HEK293 (cell line): ENCODE measurements around the gene TRAPPC4.

Source experiments
- CTCF ChIA-PET: fragments of 350-600 bp; formaldehyde crosslinking; extraction: SDS; loops from one replicate; lab custom pipeline; 2021; ENCODE audit warnings: antibody characterized with exemption; lab: Yijun Ruan, JAX
- POLR2A ChIA-PET: fragments of 300-600 bp; formaldehyde crosslinking; extraction: SDS; loops from one replicate; lab custom pipeline; 2020; ENCODE audit warnings: antibody characterized with exemption, inconsistent platforms; lab: Yijun Ruan, JAX
- H3K27ac ChIP-seq: fragments of 200-500 bp; sonication (Bioruptor generic); 2 replicates; pipeline ENCODE4 v1.5.1; 2014; ENCODE audit warnings: low read depth, low read length, control low read depth, inconsistent platforms; ENCODE audit errors: extremely low read depth
- H3K36me3 ChIP-seq, 2 experiments: fragments of 200-500 bp in 1 of 2; sonication (Bioruptor generic) in 1 of 2; 1 replicate in 1 of 2; 2 replicates in 1 of 2; pipeline ENCODE4 v1.5.1; 2014 to 2017; ENCODE audit warnings: inconsistent platforms in 2 of 2, low read length in 2 of 2; ENCODE audit not compliant: control insufficient read depth in 2 of 2, insufficient read depth in 1 of 2
- H3K4me1 ChIP-seq: fragments of 200-500 bp; sonication (Bioruptor generic); 2 replicates; pipeline ENCODE4 v1.5.1; 2014; ENCODE audit warnings: mild to moderate bottlenecking, low read length, inconsistent platforms; ENCODE audit not compliant: control insufficient read depth, insufficient read depth
- H3K4me3 ChIP-seq: 2 replicates; pipeline ENCODE4 v1.5.1; 2011; ENCODE audit warnings: low read depth, mild to moderate bottlenecking, control low read depth, low read length, moderate library complexity
- H3K9me3 ChIP-seq: fragments of 200-500 bp; sonication (Bioruptor generic); 2 replicates; pipeline ENCODE4 v1.5.1; 2014; ENCODE audit warnings: low read depth, low read length, inconsistent platforms; ENCODE audit not compliant: control insufficient read depth, insufficient read depth
- GFI1B ChIP-seq: fragments of 450-650 bp; formaldehyde crosslinking; IDR thresholded peaks from 2 replicates; pipeline ENCODE4 v1.5.1; 2016; ENCODE audit warnings: missing biosample characterization, missing genetic modification characterization
- KLF8 ChIP-seq: fragments of 450-650 bp; formaldehyde crosslinking; IDR thresholded peaks from 2 replicates; pipeline ENCODE4 v1.5.1; 2016; ENCODE audit warnings: missing biosample characterization, missing genetic modification characterization
- OSR2 ChIP-seq: fragments of 450-650 bp; formaldehyde crosslinking; IDR thresholded peaks from 2 replicates; pipeline ENCODE4 v1.5.1; 2016; ENCODE audit warnings: missing biosample characterization, missing genetic modification characterization
- PRDM1 ChIP-seq: fragments of 450-650 bp; formaldehyde crosslinking; IDR thresholded peaks from 2 replicates; pipeline ENCODE4; 2016; ENCODE audit warnings: missing biosample characterization, missing genetic modification characterization
- REPIN1 ChIP-seq: fragments of 450-650 bp; formaldehyde crosslinking; IDR thresholded peaks from 2 replicates; pipeline ENCODE4 v1.5.1; 2017; ENCODE audit warnings: missing biosample characterization, missing genetic modification characterization, low read depth
- ZBTB17 ChIP-seq: fragments of 450-650 bp; formaldehyde crosslinking; IDR thresholded peaks from 2 replicates; pipeline ENCODE4 v1.5.1; 2016; ENCODE audit warnings: missing biosample characterization, missing genetic modification characterization
- ZFP37 ChIP-seq: fragments of 450-650 bp; formaldehyde crosslinking; IDR thresholded peaks from 2 replicates; pipeline ENCODE4 v1.5.1; 2016; ENCODE audit warnings: missing biosample characterization, missing genetic modification characterization
- ZNF324 ChIP-seq: fragments of 450-650 bp; formaldehyde crosslinking; IDR thresholded peaks from 2 replicates; pipeline ENCODE4 v1.5.1; 2016; ENCODE audit warnings: missing biosample characterization, missing genetic modification characterization
- ZNF391 ChIP-seq: fragments of 450-650 bp; formaldehyde crosslinking; IDR thresholded peaks from 2 replicates; pipeline ENCODE4 v1.5.1; 2016; ENCODE audit warnings: low read depth, missing biosample characterization, missing genetic modification characterization, borderline replicate concordance
- ZNF558 ChIP-seq: fragments of 450-650 bp; formaldehyde crosslinking; IDR thresholded peaks from 2 replicates; pipeline ENCODE4 v1.5.1; 2016; ENCODE audit warnings: missing biosample characterization, missing genetic modification characterization
- ZNF561 ChIP-seq: fragments of 450-650 bp; IDR thresholded peaks from 2 replicates; pipeline ENCODE4 v1.5.1; 2018; ENCODE audit warnings: missing biosample characterization, missing genetic modification characterization, borderline replicate concordance
- ZNF571 ChIP-seq: fragments of 450-650 bp; formaldehyde crosslinking; IDR thresholded peaks from 2 replicates; pipeline ENCODE4 v1.5.0; 2017; ENCODE audit warnings: missing biosample characterization, missing genetic modification characterization
- ZNF660 ChIP-seq: fragments of 450-650 bp; IDR thresholded peaks from 2 replicates; pipeline ENCODE4 v1.5.1; 2018; ENCODE audit warnings: missing biosample characterization, mild to moderate bottlenecking, missing genetic modification characterization
- ZNF792 ChIP-seq: fragments of 450-650 bp; formaldehyde crosslinking; IDR thresholded peaks from 2 replicates; pipeline ENCODE4 v1.5.1; 2016; ENCODE audit warnings: missing biosample characterization, missing genetic modification characterization
- TF ChIP-seq, protein P1 (sequence below): fragments of 450-650 bp; formaldehyde crosslinking; conservative IDR thresholded peaks from 2 replicates; pipeline ENCODE4 v1.5.1; 2016; ENCODE audit warnings: low read depth, missing biosample characterization, missing genetic modification characterization
- TF ChIP-seq, protein P2 (sequence below): fragments of 450-650 bp; formaldehyde crosslinking; IDR thresholded peaks from 2 replicates; pipeline ENCODE4 v1.5.1; 2016; ENCODE audit warnings: missing biosample characterization, missing genetic modification characterization
- TF ChIP-seq, protein P3 (sequence below): fragments of 450-650 bp; formaldehyde crosslinking; IDR thresholded peaks from 2 replicates; pipeline ENCODE4 v1.5.1; 2016; ENCODE audit warnings: missing biosample characterization, missing genetic modification characterization
- TF ChIP-seq, protein P4 (sequence below): fragments of 450-650 bp; formaldehyde crosslinking; IDR thresholded peaks from 2 replicates; pipeline ENCODE4 v1.5.1; 2016; ENCODE audit warnings: missing biosample characterization, missing genetic modification characterization
- TF ChIP-seq, protein P5 (sequence below): fragments of 450-650 bp; formaldehyde crosslinking; IDR thresholded peaks from 2 replicates; pipeline ENCODE4; 2016; ENCODE audit warnings: missing biosample characterization, missing genetic modification characterization

Gene TRAPPC4

DNA sequence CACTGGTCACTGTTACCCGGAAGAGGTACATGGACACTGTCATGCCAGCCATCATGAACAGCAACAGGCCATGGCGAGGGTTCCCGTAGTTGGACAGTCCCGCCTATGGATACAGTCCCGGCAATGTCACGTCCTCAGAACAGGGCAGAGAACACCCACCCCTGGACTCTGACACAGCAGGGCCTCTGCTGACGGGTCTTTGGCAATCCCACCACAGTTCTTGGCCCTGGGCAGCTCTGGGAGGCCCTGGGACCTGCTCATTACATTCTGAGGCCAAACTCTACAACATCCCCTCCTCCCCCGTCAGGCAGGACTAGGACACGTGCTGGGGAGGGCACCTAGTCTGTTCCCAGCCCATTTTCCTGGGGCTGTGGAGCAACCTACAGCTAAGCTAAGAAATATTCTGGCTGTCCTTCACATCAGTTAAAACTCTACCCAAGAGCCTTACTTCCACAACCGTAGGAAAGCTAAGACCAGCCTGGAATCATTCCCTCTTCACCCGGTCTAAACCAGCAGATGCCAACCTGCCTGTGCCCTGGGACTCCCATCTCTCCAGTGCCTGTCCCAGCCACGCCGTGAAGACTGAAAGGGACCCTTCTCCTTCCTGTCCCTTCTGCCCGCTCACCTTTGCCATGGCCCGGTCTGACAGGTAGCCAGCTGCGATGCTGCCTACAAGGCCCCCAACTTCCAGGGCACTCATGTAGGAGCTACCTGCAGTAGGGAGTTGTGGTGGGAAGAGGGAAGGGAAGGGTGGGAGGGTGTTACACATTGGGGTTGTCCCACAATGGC is 7.6 kb downstream of the TRAPPC4 start:
- no peak overlapping the region for H3K4me3 ChIP-seq
- CTCF ChIA-PET, result no interaction called here
- H3K9me3 ChIP-seq, result no peaks in the 10 kb centered on the region
- TF ChIP-seq, protein P1, sequence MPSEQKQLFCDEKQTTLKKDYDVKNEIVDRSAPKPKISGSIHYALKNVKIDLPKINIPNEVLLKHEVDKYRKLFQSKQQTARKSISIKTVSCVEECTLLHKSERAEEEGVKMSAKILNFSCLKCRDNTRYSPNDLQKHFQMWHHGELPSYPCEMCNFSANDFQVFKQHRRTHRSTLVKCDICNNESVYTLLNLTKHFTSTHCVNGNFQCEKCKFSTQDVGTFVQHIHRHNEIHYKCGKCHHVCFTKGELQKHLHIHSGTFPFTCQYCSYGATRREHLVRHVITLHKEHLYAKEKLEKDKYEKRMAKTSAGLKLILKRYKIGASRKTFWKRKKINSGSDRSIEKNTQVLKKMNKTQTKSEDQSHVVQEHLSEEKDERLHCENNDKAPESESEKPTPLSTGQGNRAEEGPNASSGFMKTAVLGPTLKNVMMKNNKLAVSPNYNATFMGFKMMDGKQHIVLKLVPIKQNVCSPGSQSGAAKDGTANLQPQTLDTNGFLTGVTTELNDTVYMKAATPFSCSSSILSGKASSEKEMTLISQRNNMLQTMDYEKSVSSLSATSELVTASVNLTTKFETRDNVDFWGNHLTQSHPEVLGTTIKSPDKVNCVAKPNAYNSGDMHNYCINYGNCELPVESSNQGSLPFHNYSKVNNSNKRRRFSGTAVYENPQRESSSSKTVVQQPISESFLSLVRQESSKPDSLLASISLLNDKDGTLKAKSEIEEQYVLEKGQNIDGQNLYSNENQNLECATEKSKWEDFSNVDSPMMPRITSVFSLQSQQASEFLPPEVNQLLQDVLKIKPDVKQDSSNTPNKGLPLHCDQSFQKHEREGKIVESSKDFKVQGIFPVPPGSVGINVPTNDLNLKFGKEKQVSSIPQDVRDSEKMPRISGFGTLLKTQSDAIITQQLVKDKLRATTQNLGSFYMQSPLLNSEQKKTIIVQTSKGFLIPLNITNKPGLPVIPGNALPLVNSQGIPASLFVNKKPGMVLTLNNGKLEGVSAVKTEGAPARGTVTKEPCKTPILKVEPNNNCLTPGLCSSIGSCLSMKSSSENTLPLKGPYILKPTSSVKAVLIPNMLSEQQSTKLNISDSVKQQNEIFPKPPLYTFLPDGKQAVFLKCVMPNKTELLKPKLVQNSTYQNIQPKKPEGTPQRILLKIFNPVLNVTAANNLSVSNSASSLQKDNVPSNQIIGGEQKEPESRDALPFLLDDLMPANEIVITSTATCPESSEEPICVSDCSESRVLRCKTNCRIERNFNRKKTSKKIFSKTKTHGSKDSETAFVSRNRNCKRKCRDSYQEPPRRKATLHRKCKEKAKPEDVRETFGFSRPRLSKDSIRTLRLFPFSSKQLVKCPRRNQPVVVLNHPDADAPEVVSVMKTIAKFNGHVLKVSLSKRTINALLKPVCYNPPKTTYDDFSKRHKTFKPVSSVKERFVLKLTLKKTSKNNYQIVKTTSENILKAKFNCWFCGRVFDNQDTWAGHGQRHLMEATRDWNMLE, result no peak
- no peak for TF ChIP-seq ZNF792
- TF ChIP-seq GFI1B (tag by site-specific recombination), result no peak
- TF ChIP-seq ZNF660 (tag by site-specific recombination), result no peak
- TF ChIP-seq ZNF558 (tag by site-specific recombination), result no peak
- TF ChIP-seq KLF8 (tag by site-specific recombination), result no peak
- TF ChIP-seq, protein P2, sequence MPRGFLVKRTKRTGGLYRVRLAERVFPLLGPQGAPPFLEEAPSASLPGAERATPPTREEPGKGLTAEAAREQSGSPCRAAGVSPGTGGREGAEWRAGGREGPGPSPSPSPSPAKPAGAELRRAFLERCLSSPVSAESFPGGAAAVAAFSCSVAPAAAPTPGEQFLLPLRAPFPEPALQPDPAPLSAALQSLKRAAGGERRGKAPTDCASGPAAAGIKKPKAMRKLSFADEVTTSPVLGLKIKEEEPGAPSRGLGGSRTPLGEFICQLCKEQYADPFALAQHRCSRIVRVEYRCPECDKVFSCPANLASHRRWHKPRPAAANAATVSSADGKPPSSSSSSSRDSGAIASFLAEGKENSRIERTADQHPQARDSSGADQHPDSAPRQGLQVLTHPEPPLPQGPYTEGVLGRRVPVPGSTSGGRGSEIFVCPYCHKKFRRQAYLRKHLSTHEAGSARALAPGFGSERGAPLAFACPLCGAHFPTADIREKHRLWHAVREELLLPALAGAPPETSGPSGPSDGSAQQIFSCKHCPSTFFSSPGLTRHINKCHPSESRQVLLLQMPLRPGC (tag by site-specific recombination), result no peak
- no peak for TF ChIP-seq REPIN1 (tag by site-specific recombination)
- no peak for TF ChIP-seq ZBTB17
- TF ChIP-seq ZNF561, result no peak
- no peak for TF ChIP-seq ZNF391
- TF ChIP-seq ZNF571 (tag by site-specific recombination), result no peak
- TF ChIP-seq PRDM1 (tag by site-specific recombination), result no peak
- TF ChIP-seq ZNF324, result no peak
- no peak for TF ChIP-seq ZFP37
- no peak for TF ChIP-seq OSR2 (tag by site-specific recombination)
- TF ChIP-seq, protein P3, sequence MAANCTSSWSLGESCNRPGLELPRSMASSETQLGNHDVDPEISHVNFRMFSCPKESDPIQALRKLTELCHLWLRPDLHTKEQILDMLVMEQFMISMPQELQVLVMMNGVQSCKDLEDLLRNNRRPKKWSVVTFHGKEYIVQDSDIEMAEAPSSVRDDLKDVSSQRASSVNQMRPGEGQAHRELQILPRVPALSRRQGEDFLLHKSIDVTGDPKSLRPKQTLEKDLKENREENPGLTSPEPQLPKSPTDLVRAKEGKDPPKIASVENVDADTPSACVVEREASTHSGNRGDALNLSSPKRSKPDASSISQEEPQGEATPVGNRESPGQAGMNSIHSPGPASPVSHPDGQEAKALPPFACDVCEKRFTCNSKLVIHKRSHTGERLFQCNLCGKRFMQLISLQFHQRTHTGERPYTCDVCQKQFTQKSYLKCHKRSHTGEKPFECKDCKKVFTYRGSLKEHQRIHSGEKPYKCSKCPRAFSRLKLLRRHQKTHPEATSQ (tag by site-specific recombination), result no peak
- TF ChIP-seq, protein P4, sequence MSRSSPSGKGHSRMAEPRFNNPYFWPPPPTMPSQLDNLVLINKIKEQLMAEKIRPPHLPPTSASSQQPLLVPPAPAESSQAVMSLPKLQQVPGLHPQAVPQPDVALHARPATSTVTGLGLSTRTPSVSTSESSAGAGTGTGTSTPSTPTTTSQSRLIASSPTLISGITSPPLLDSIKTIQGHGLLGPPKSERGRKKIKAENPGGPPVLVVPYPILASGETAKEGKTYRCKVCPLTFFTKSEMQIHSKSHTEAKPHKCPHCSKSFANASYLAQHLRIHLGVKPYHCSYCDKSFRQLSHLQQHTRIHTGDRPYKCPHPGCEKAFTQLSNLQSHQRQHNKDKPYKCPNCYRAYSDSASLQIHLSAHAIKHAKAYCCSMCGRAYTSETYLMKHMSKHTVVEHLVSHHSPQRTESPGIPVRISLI, result no peak
- TF ChIP-seq, protein P5, sequence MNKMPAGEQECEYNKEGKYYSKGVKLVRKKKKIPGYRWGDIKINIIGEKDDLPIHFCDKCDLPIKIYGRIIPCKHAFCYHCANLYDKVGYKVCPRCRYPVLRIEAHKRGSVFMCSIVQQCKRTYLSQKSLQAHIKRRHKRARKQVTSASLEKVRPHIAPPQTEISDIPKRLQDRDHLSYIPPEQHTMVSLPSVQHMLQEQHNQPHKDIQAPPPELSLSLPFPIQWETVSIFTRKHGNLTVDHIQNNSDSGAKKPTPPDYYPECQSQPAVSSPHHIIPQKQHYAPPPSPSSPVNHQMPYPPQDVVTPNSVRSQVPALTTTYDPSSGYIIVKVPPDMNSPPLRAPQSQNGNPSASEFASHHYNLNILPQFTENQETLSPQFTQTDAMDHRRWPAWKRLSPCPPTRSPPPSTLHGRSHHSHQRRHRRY (tag by site-specific recombination), result no peak
- POLR2A ChIA-PET, result interaction anchor here (0.5 to 1.9 kb wide), 3 partner anchors 10 to 203 kb away, joined by 3 to 6 read pairs (median 4); no protein-coding TSS in a partner anchor
- no peak overlapping the region for H3K27ac ChIP-seq
- no peaks in the 10 kb centered on the region for H3K4me1 ChIP-seq
- peaks cover 0 to 80% of the 10 kb centered on the region in 2 experiments; a peak in 2 of 3 replicates for H3K36me3 ChIP-seq
